Liver (tissue), 9 donors: ENCODE data around the gene COBL. TPM values are rescaled to one million over a fixed set of nuclear protein-coding genes. Genes with fewer than 3 reads are reported as not detected.

Experiments
- DNase-seq: peaks from one replicate; pipeline ENCODE4 v3.0.0-alpha.2; 2017; ENCODE audit warnings: low spot score
- H3K27ac ChIP-seq, 2 donors: one replicate each; pipeline ENCODE4 v1.7.0; 2013; ENCODE audit warnings: inconsistent platforms in 2 of 2, low read length in 2 of 2, control low read depth in 1 of 2, low read depth in 1 of 2, mild to moderate bottlenecking in 1 of 2
- H3K27me3 ChIP-seq, 4 donors: one replicate each; pipeline versions ENCODE4 v1.6.1 to v1.7.0; 2013; ENCODE audit warnings: low read length in 3 of 4, inconsistent platforms in 1 of 4, mild to moderate bottlenecking in 1 of 4, moderate library complexity in 1 of 4; ENCODE audit not compliant: control insufficient read depth in 4 of 4, insufficient read depth in 4 of 4
- H3K36me3 ChIP-seq, 4 donors: one replicate each; pipeline versions ENCODE4 v1.6.1 to v1.7.0; 2013; ENCODE audit warnings: low read length in 3 of 4, mild to moderate bottlenecking in 3 of 4, low read depth in 1 of 4, moderate library complexity in 1 of 4; ENCODE audit not compliant: control insufficient read depth in 4 of 4, insufficient read depth in 3 of 4
- H3K4me1 ChIP-seq, 4 donors: one replicate each; pipeline versions ENCODE4 v1.6.1 to v1.7.0; 2013; ENCODE audit warnings: low read length in 3 of 4, mild to moderate bottlenecking in 3 of 4, moderate library complexity in 1 of 4; ENCODE audit not compliant: control insufficient read depth in 4 of 4, insufficient read depth in 4 of 4
- H3K4me3 ChIP-seq, 3 donors: one replicate each; pipeline versions ENCODE4 v1.6.1 to v1.7.0; 2013; ENCODE audit warnings: low read length in 3 of 3, control low read depth in 1 of 3, low read depth in 1 of 3, mild to moderate bottlenecking in 1 of 3
- H3K9ac ChIP-seq, 2 donors: one replicate each; pipeline ENCODE4 v1.7.0; 2013; ENCODE audit warnings: low read length in 2 of 2, mild to moderate bottlenecking in 2 of 2, moderate library complexity in 2 of 2, control low read depth in 1 of 2, low read depth in 1 of 2
- H3K9me3 ChIP-seq, 4 donors: one replicate each; pipeline versions ENCODE4 v1.6.1 to v1.7.0; 2013; ENCODE audit warnings: low read length in 3 of 4; ENCODE audit not compliant: control insufficient read depth in 4 of 4
- ATF3 ChIP-seq: IDR thresholded peaks from 2 replicates; pipeline ENCODE4 v1.6.1; 2016; ENCODE audit warnings: antibody characterized with exemption
- CTCF ChIP-seq: fragments of 150-350 bp; IDR thresholded peaks from 2 replicates; pipeline ENCODE4 v1.5.1; 2017; ENCODE audit warnings: improper control_type of control experiment, low read depth, low read length; ENCODE audit not compliant: missing input control
- EGR1 ChIP-seq, 2 donors: IDR thresholded peaks; 2 replicates each; pipeline ENCODE4 v1.6.1; 2016 to 2018; ENCODE audit warnings: antibody characterized with exemption in 2 of 2, low read depth in 2 of 2
- FOXA1 ChIP-seq: IDR thresholded peaks from 2 replicates; pipeline ENCODE4 v1.6.1; 2016; ENCODE audit warnings: antibody characterized with exemption
- GABPA ChIP-seq, 2 donors: IDR thresholded peaks in 1 of 2; conservative IDR thresholded peaks in 1 of 2; 2 replicates each; pipeline ENCODE4 v1.6.1; 2016; ENCODE audit warnings: antibody characterized with exemption in 2 of 2, mild to moderate bottlenecking in 1 of 2, moderate library complexity in 1 of 2
- HNF4A ChIP-seq, 2 donors: conservative IDR thresholded peaks; 2 replicates each; pipeline ENCODE4 v1.6.1; 2016; ENCODE audit warnings: antibody characterized with exemption in 2 of 2, mild to moderate bottlenecking in 2 of 2
- HNF4G ChIP-seq: IDR thresholded peaks from 2 replicates; pipeline ENCODE4 v1.6.1; 2016; ENCODE audit warnings: antibody characterized with exemption
- JUND ChIP-seq, 2 donors: IDR thresholded peaks; 2 replicates each; pipeline ENCODE4 v1.6.1; 2016; ENCODE audit warnings: antibody characterized with exemption in 2 of 2
- MAX ChIP-seq: IDR thresholded peaks from 2 replicates; pipeline ENCODE4 v1.6.1; 2016; ENCODE audit warnings: antibody characterized with exemption
- RAD21 ChIP-seq, 2 donors: IDR thresholded peaks; 2 replicates each; pipeline ENCODE4 v1.6.1; 2016; ENCODE audit warnings: antibody characterized with exemption in 2 of 2, mild to moderate bottlenecking in 2 of 2
- REST ChIP-seq: IDR thresholded peaks from 2 replicates; pipeline ENCODE4 v1.6.1; 2016; ENCODE audit warnings: antibody characterized with exemption, mild to moderate bottlenecking
- RXRA ChIP-seq, 2 donors: IDR thresholded peaks; 2 replicates each; pipeline ENCODE4 v1.6.1; 2017 to 2018; ENCODE audit warnings: antibody characterized with exemption in 2 of 2, mild to moderate bottlenecking in 1 of 2
- SP1 ChIP-seq: IDR thresholded peaks from 2 replicates; pipeline ENCODE4 v1.6.1; 2018; ENCODE audit warnings: antibody characterized with exemption, mild to moderate bottlenecking
- TAF1 ChIP-seq: conservative IDR thresholded peaks from 2 replicates; pipeline ENCODE4 v1.6.1; 2016; ENCODE audit warnings: antibody characterized with exemption, mild to moderate bottlenecking
- YY1 ChIP-seq: IDR thresholded peaks from 2 replicates; pipeline ENCODE4 v1.6.1; 2016; ENCODE audit warnings: antibody characterized with exemption, mild to moderate bottlenecking
- ZBTB33 ChIP-seq: IDR thresholded peaks from 2 replicates; pipeline ENCODE4 v1.6.1; 2016; ENCODE audit warnings: antibody characterized with exemption
- WGBS: extraction: QIAGEN DNeasy Blood & Tissue Kit; methylation state at CpG from one replicate; pipeline ENCODE4 v1.1.7; 2013; 5-methylcytosine and 5-hydroxymethylcytosine counted together
- polyA plus RNA-seq, 2 donors: library from polyadenylated mRNA; stranded (reverse) in 1 of 2; unstranded in 1 of 2; fragments of 200-250 nt in 1 of 2; fragments of >200 nt in 1 of 2; fragmentation: Nextera tagmentation in 1 of 2; extraction: Ambion mirVana in 1 of 2; gene quantifications; one replicate each; pipeline versions ENCODE4 v1.2.1 to v1.2.3, GENCODE V29; 2013 to 2015
- total RNA-seq, 2 donors: library from RNA; depleted of rRNA; stranded (reverse); fragments of >200 nt; gene quantifications; one replicate each; pipeline ENCODE4 v1.2.3, GENCODE V29; 2014
- donor health status: healthy.
- donor health status: healthy.
- donor health status: healthy.
- donor health status: healthy.
- donor health status: healthy.

The COBL gene
- total and polyA plus RNA-seq, 4 donors = 5.8 to 18.7 (median 10.7) TPM

- Histone ChIP-seq H3K27ac (no peak overlapping the region), H3K4me1 (peaks cover 10 to 29% (median 23%) of the 10 kb centered on the region in 4 donors), H3K9me3 (no peaks in the 10 kb centered on the region), H3K36me3 (no peaks in the 10 kb centered on the region), H3K27me3 (no peaks in the 10 kb centered on the region), H3K4me3 (no peak overlapping the region), H3K9ac (no peak overlapping the region)
- 92% methylated on average over 4 of the region's 4 CpGs for WGBS
- DNase-seq = no peak
- TF ChIP-seq TAF1 (no peak), YY1 (no peak), GABPA (IDR thresholded peaks at IDR 0.05 in 1 of 2, conservative IDR thresholded peaks at IDR 0.05 in 1 of 2) (no peak), FOXA1 (no peak), RAD21 (IDR thresholded peaks at IDR 0.05) (no peak), ATF3 (no peak), HNF4G (no peak), JUND (IDR thresholded peaks at IDR 0.05) (no peak), RXRA (IDR thresholded peaks at IDR 0.05) (no peak), CTCF (no peak), ZBTB33 (no peak), SP1 (no peak), REST (no peak)
Measured at GRCh38 chr7:51259766-51260165, 56.8 kb downstream of the COBL start.

- DNase-seq = no peak
- no peak overlapping the region for H3K4me3 ChIP-seq
- H3K27ac ChIP-seq = no peak overlapping the region
- 93% methylated on average over 4 of the region's 4 CpGs for WGBS
- H3K27me3 ChIP-seq = no peaks in the 10 kb centered on the region
- peaks cover 0 to 4% (median 0%) of the 10 kb centered on the region in 4 donors for H3K4me1 ChIP-seq
- H3K9ac ChIP-seq = no peak overlapping the region
- no peaks in the 10 kb centered on the region for H3K9me3 ChIP-seq
- no peaks in the 10 kb centered on the region for H3K36me3 ChIP-seq
- TF ChIP-seq HNF4G (no peak), MAX (no peak), RAD21 (IDR thresholded peaks at IDR 0.05) (no peak), REST (no peak), CTCF (no peak), EGR1 (IDR thresholded peaks at IDR 0.05; ENCODE audit: low read depth in 2 of 2) (no peak), JUND (IDR thresholded peaks at IDR 0.05) (no peak), YY1 (no peak), HNF4A (conservative IDR thresholded peaks at IDR 0.05) (no peak), ATF3 (no peak), SP1 (no peak), RXRA (IDR thresholded peaks at IDR 0.05) (no peak)
Measured at GRCh38 chr7:51256916-51257315, 59.7 kb downstream of the COBL start.
